Fibroblast of lung (primary cell): Measurements from ENCODE around the gene VWDE. TPM values are rescaled to one million over a fixed set of nuclear protein-coding genes. Genes with fewer than 3 reads are reported as not detected.
"Not testable (repeated sequence)": the region's sequence is repeated elsewhere in the genome, so short reads cannot be mapped to it uniquely, and the experiment has no call there.

Experiments used
- DNase-seq, 2 donors: peaks; one replicate each; pipeline versions ENCODE4 v3.0.0 to v3.0.0-alpha.2; 2010; ENCODE audit warnings: low read depth in 2 of 2
- H2AFZ ChIP-seq: 2 replicates; pipeline ENCODE4 v1.5.1; 2012; ENCODE audit warnings: low read length, control low read depth, inconsistent platforms
- H3K27ac ChIP-seq: 2 replicates; pipeline ENCODE4 v1.5.1; 2011; ENCODE audit warnings: low read length, control low read depth; ENCODE audit not compliant: insufficient read depth
- H3K27me3 ChIP-seq: 2 replicates; pipeline ENCODE4 v1.5.1; 2011; ENCODE audit warnings: mild to moderate bottlenecking, low read length; ENCODE audit not compliant: control insufficient read depth, insufficient read depth
- H3K36me3 ChIP-seq: 2 replicates; pipeline ENCODE4 v1.5.1; 2011; ENCODE audit warnings: low read length; ENCODE audit not compliant: control insufficient read depth, insufficient read depth
- H3K4me1 ChIP-seq: 2 replicates; pipeline ENCODE4 v1.5.1; 2011; ENCODE audit warnings: low read length; ENCODE audit not compliant: control insufficient read depth, insufficient read depth; ENCODE audit errors: extremely low read depth
- H3K4me2 ChIP-seq: 2 replicates; pipeline ENCODE4 v1.5.1; 2011; ENCODE audit warnings: low read length, control low read depth; ENCODE audit not compliant: insufficient read depth; ENCODE audit errors: extremely low read depth
- H3K4me3 ChIP-seq, 4 experiments: fragments of 200-600 bp in 1 of 4; sonication (generic) in 1 of 4; replicated peaks in 1 of 4; 2 replicates each; pipeline ENCODE4 v1.5.1; 2011 to 2016; ENCODE audit warnings: low read length in 4 of 4, low read depth in 3 of 4, mild to moderate bottlenecking in 3 of 4, control low read depth in 2 of 4, inconsistent platforms in 1 of 4, mixed read lengths in 1 of 4; ENCODE audit not compliant: insufficient read depth in 1 of 4; ENCODE audit errors: control extremely low read depth in 1 of 4
- H3K79me2 ChIP-seq: 2 replicates; pipeline ENCODE4 v1.5.1; 2012; ENCODE audit warnings: mild to moderate bottlenecking, low read length, inconsistent platforms; ENCODE audit not compliant: control insufficient read depth, insufficient read depth
- H3K9ac ChIP-seq: 2 replicates; pipeline ENCODE4 v1.5.1; 2011; ENCODE audit warnings: mild to moderate bottlenecking, low read length, control low read depth; ENCODE audit not compliant: insufficient read depth
- H3K9me3 ChIP-seq: 2 replicates; pipeline ENCODE4 v1.5.1; 2012; ENCODE audit warnings: low read depth, low read length; ENCODE audit not compliant: control insufficient read depth, insufficient read depth
- H4K20me1 ChIP-seq: 2 replicates; pipeline ENCODE4 v1.5.1; 2011; ENCODE audit warnings: low read length; ENCODE audit not compliant: control insufficient read depth, insufficient read depth; ENCODE audit errors: extremely low read depth
- CTCF ChIP-seq, 2 donors: IDR thresholded peaks in 1 of 2; conservative IDR thresholded peaks in 1 of 2; 1 replicate in 1 of 2; 2 replicates in 1 of 2; pipeline ENCODE4 v1.5.1; 2011 to 2012; ENCODE audit warnings: low read length in 2 of 2, control low read depth in 1 of 2, inconsistent platforms in 1 of 2, low read depth in 1 of 2, mild to moderate bottlenecking in 1 of 2
- EZH2 ChIP-seq: IDR thresholded peaks from 2 replicates; pipeline ENCODE4 v1.5.1; 2012; ENCODE audit warnings: low read length, control low read depth, mild to moderate bottlenecking; ENCODE audit errors: missing control alignments
- polyA plus RNA-seq, 2 donors: library from polyadenylated mRNA; depleted of rRNA in 1 of 2; stranded (reverse) in 1 of 2; unstranded in 1 of 2; fragments of >200 nt; gene quantifications; 2 replicates each; pipeline ENCODE4 v1.2.1, GENCODE V29; 2011 to 2012; ENCODE audit warnings: missing spikeins in 1 of 2
- total RNA-seq: library from RNA; depleted of rRNA; stranded (reverse); fragments of >200 nt; gene quantifications from 2 replicates; pipeline ENCODE4 v1.2.1, GENCODE V29; 2014

The VWDE gene
- total and polyA plus RNA-seq, 2 donors (not counting 1 experiment from before 2014, with no cell fraction given): 0.09 to 0.17 TPM

GRCh38 chr7:12412407-12412806 lies 8.7 kb upstream of the VWDE start:
- Histone ChIP-seq H3K36me3 (no peaks in the 10 kb centered on the region), H2AFZ (no peak overlapping the region), H3K4me2 (no peak overlapping the region), H3K79me2 (no peaks in the 10 kb centered on the region), H3K4me1 (no peaks in the 10 kb centered on the region), H3K27me3 (no peaks in the 10 kb centered on the region), H4K20me1 (no peaks in the 10 kb centered on the region), H3K27ac (no peak overlapping the region), H3K4me3 (no peak overlapping the region), H3K9ac (no peak overlapping the region), H3K9me3 (no peaks in the 10 kb centered on the region)
- DNase-seq: no peak
- TF ChIP-seq CTCF (conservative IDR thresholded peaks at IDR 0.05 in 1 of 2, IDR thresholded peaks at IDR 0.05 in 1 of 2; ENCODE audit: low read depth in 1 of 2, low read length in 2 of 2) (no peak), EZH2 (no peak)

- Histone ChIP-seq H3K36me3 (no peaks in the 10 kb centered on the region), H3K79me2 (no peaks in the 10 kb centered on the region), H4K20me1 (no peaks in the 10 kb centered on the region), H3K9me3 (no peaks in the 10 kb centered on the region), H2AFZ (no peak overlapping the region), H3K4me3 (no peak overlapping the region), H3K27me3 (no peaks in the 10 kb centered on the region), H3K9ac (no peak overlapping the region), H3K4me1 (no peaks in the 10 kb centered on the region), H3K4me2 (no peak overlapping the region), H3K27ac (no peak overlapping the region)
- no peak for DNase-seq
- TF ChIP-seq CTCF (conservative IDR thresholded peaks at IDR 0.05 in 1 of 2, IDR thresholded peaks at IDR 0.05 in 1 of 2; ENCODE audit: low read depth in 1 of 2, low read length in 2 of 2) (no peak), EZH2 (no peak)
These were observed 6.9 kb upstream of the VWDE start for GRCh38 chr7:12410523-12410922.

- Histone ChIP-seq H2AFZ (no peak overlapping the region), H3K4me1 (no peaks in the 10 kb centered on the region), H3K4me2 (no peak overlapping the region), H3K79me2 (no peaks in the 10 kb centered on the region), H3K36me3 (no peaks in the 10 kb centered on the region), H3K27ac (no peak overlapping the region), H3K27me3 (no peaks in the 10 kb centered on the region), H4K20me1 (no peaks in the 10 kb centered on the region), H3K9me3 (no peaks in the 10 kb centered on the region), H3K4me3 (no peak overlapping the region), H3K9ac (no peak overlapping the region)
- no peak for DNase-seq
- TF ChIP-seq EZH2: no peak
- TF ChIP-seq CTCF (conservative IDR thresholded peaks at IDR 0.05 in 1 of 2, IDR thresholded peaks at IDR 0.05 in 1 of 2; ENCODE audit: low read depth in 1 of 2, low read length in 2 of 2): no peak
These were observed 5.5 kb upstream of the VWDE start for GRCh38 chr7:12409097-12409711.

- H3K9ac ChIP-seq, H4K20me1 ChIP-seq, H3K4me3 ChIP-seq, DNase-seq, H3K27ac ChIP-seq, H3K36me3 ChIP-seq, H3K79me2 ChIP-seq, H2AFZ ChIP-seq, H3K4me2 ChIP-seq, H3K4me1 ChIP-seq, H3K27me3 ChIP-seq, H3K9me3 ChIP-seq: not testable (repeated sequence)
These were observed 4.0 kb upstream of the VWDE start for GRCh38 chr7:12407652-12408051.
